HG02938 (cell line): ENCODE data around the gene MLLT11.
"Not testable (repeated sequence)": the region's sequence is repeated elsewhere in the genome, so short reads cannot be mapped to it uniquely, and the experiment has no call there.

ENCODE experiments used
- ATAC-seq: cut with Tn5 transposase; IDR thresholded peaks from one replicate; pipeline ENCODE4 v1.9.1; 2021; ENCODE audit warnings: mild to moderate bottlenecking, moderate library complexity; ENCODE audit not compliant: unreplicated experiment

The MLLT11 gene

DNA sequence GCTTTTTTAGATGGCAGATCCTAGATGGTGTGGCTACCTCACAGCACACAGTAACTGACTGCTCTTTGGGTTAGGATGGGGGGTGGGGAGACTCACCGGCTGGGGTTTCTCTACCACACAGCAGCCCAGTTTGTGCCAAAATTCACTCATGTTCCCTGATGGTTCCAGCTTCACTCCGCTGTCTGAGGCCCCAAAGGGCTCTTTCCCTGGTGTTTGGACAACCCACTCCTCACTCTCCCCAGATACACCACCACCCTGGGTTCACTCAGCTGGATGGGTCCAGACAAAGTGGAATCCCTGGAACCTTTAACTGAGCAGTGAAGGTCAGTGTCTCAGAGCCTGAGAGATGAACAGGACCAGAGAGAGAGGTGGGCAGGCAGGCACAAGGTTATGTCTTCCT lies 4.6 kb upstream of the MLLT11 start:
- no peak for ATAC-seq

DNA sequence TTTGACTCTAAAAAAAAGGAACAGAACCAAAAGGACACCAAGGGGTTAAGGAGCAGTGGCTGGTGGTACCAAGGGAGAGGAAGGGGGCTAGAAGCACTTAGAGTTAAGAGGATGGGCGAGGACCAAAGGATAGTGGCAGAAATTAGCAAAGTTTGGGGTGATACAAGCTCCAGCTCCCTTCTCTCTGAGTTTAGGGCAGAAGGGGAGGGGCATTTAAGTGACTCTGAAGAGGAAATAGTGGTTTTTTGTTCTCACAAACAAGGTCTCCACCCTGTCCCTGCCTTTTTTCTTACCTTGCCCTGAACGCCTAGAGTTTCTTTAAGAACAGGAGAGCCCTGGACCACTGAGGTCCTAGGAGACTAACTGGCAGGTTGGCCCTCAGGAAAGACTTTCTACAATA lies 4.0 kb upstream of the MLLT11 start:
- no peak for ATAC-seq

DNA sequence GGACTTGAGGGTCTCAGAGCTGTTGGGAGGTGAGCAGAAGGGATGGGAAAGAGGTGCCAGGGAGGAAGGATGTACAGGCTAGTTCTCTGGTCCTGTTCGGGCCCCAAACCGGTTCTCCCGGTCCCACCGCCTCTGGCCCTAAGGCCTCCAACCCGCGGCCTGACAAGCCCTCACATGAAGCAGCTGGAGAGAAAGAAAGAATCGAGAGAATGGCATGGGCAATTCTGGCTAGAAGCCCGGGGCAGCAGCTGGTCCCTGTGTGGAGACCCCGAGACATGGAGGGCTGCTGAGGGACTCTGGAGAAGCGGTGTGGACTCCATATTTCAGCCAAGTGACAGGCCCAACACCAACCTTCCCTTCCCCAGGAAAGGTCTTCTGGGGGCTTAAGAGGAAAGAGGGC lies 1.5 kb upstream of the MLLT11 start:
- ATAC-seq, result no peak

DNA sequence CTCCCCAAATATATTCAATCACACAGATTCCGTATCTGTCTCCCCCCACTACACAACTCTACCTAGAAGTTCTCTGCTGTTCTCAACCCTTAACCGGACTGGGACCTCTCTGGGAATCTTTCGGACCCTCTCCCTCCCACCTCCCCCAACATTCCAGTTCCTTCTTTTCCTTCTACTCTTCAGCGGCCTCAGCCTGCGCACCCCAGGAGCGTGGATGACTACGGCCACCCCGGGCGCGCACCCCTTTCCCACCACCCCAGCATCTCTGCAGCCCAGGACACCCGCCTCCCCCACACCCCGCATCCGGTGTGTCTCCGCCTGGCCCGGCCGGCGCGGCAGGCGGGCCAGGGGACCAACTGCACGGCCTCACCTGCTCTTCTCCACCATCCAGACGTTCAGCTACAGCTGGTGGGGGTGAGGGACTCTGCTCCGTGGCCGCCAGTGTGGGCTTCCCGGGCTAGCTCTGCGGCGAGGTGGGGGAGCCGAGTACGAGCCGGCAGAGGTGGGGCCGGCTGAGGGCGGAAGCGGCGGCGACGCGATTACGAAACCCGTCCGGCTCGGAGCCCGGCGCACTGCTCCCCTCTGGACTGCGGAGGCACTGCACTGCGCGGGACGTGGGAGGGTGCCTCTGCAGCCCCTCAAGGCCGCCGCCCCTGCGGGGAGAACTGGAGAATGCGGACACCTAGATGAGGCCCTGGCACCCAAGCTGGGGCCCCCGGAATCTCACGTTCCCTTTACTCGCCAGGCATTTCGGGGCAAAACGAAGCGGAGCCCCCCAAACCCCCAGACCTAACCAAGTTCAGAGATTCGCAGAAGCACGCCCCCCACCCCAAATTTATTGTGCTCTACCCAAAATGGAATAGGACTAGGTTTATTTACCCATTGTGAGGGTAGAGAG lies 839 bp upstream of the MLLT11 start, which contains the start of gene CDC42SE1:
Gene CDC42SE1, minus strand, starts transcription at position 514 of the 898 bp plus-strand sequence. CDS start 3,892 bp downstream, outside the sequence.
- ATAC-seq, result peak; percentile 72

DNA sequence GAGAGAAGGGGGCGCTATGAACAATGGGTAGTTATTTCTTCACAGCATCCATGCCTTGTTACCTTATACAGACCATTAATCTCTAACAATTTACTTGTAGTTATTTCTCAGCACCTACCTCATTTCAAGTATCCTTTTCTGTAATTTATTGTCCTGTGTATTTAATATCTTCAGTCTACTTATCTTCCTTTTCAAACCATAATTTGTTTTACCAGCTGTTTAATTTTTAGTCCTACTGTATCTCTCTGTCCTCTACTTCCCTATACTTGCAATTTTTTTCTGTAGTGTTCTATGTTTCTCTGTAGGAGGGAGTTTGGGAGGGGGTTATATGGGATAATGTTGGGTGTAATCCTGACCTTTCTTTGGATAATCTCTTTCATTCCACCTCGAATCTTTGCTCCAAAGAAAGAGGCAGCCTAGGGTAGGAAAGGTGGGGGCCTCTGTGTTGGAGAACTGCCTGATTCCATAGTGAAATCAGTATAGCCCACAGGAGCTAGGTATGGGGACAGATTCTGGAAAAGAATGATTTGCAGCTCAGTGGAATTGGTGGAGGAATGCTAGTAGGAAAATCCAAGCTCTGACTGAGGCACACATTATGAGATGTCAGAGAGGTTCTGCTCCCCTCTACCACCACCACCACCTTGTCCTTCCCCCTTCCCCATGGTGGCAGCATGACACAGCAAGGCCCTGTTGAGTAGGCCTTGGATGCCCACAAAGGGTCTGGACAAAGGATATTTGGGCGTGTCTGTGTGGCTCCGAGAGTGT lies 642 bp downstream of the MLLT11 start:
- ATAC-seq, result no peak

DNA sequence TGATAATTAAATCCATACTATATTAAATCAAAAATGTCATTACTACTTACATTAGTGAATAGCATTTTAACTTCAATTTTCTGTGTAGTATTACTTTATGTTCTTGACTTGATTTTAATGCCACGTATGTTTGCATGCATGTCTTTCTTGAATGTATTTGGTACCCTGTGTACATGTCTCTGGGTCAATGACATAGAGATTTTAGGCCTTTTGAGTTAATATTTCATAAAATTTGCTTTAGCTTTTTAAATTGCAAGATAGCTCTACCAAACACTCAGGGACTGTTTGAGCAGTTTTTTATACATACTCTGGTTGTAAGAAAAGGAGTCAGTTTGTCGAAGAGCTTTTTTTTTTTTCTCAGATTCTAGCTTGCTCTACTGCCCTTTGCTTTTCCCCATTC lies 1.5 kb downstream of the MLLT11 start:
- no peak for ATAC-seq

DNA sequence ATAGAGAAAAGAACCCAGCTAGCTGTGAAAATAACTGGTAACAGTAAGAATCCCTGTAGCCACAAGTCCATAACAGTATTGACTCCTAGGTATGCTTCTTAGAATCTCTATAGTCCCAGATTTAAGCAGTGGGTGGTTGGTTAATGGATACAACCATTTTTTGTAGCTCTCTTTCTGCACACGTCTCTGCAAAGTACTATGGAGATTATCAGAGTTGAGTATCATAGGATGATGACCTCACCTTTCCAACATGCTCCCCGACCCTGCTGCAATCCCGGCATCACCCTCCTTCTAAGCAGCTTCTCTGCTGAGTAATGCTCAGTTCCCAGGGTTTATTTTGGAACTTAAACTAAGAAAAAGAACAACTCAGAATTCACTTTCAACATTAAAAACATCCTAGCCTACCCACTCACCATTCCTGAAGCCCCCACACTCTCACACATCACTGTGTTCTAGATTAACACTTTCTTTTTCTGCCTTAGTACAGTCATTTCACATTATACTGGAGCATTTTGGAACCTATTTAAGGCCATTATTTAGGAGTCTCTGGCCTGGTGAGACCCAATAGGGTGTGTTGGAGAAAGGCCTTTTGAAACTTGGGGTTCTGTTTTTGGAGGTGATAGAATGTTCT lies 2.7 kb downstream of the MLLT11 start:
- no peak for ATAC-seq

DNA sequence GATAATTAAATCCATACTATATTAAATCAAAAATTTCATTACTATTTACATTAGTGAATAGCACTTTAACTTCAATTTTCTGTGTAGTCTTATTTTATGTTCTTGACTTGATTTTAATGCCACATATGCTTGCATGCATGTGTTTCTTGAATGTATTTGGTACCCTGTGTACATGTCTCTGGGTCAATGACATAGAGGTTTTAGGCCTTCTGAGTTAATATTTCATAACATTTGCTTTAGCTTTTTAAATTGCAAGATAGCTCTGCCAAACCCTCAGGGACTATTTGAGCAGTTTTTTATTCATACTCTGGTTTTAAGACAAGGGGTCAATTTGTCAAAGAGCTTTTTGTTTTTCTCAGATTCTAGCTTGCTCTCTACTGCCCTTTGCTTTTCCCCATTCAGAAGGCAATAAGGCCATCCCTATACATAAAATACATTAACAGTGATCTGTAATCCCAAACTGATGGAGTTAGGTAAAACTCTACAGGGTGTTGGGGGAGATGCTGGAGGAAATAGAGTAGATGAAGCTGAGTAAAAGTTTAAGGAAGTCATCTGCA lies 5.0 kb downstream of the MLLT11 start:
- no peak for ATAC-seq

DNA sequence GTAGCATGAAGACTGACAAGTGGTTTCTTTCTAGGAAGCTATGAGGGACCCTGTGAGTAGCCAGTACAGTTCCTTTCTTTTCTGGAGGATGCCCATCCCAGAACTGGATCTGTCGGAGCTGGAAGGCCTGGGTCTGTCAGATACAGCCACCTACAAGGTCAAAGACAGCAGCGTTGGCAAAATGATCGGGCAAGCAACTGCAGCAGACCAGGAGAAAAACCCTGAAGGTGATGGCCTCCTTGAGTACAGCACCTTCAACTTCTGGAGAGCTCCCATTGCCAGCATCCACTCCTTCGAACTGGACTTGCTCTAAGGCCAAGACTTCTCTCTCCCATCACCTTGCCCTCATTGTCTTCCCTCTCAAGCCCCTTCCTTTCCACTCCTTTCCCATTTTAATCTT lies 7.0 kb downstream of the MLLT11 start:
- ATAC-seq, result no peak

DNA sequence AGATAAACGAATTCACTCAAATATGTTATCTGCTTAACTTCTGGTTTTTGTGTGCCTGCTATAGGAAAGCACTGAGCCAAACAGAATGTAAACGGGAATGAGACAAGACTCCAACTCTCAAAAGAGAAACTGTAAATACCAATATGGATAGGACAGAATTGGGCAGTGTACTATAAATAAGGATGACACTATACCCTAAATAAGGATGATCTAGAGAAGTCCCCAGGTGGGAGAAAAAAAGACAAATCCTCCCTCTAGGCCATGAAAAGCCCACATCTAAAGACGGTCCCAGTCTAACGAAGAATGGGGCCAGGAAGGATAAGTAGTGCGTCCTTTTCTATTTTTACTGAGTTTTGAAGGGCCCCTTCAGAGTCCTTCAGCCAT lies 8.9 kb downstream of the MLLT11 start:
- no peak for ATAC-seq

DNA sequence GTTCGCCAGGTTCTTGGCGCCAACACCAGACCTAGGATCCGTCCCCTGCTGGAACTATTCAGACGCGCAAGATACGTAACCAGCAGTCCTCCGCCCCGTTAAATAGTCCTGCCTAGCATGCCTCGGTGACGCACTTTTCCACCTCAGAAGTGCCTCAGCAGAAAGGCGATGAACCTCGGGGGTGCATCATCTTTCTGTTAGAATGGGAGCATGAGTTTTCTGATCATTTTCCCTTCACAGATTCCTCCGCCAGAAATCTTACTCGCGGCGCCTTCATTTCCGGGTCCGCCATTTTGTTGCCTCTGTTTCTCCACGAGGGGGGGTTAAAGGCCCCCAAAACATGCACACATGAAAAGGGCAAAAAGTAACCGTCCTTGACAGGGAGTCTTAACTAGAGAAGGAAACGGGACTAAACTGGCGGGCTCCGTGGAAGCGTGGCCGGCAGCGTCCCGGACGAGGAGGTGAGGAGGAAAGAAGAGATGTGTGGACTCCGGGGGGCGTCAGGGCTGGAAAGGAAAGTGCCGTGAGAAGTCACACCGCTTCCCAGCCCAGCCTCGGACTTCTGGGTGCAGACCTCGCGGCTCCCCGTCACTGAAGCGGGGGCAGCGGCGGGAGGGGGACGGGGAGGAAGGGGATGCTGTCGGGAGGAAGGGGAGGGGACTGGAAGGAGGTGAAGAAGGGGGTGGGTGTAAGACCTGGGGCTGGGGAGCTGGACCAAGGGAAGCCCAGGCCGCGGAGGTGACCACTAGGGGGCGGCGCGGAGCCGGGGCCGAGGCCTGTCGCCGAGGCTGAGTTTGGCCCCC lies 10.5 kb downstream of the MLLT11 start, which contains the start of gene GABPB2:
Gene GABPB2, plus strand, starts transcription at position 288 of the 803 bp plus-strand sequence. CDS start 17,429 bp downstream, outside the sequence.
- peak; percentile 58 for ATAC-seq

DNA sequence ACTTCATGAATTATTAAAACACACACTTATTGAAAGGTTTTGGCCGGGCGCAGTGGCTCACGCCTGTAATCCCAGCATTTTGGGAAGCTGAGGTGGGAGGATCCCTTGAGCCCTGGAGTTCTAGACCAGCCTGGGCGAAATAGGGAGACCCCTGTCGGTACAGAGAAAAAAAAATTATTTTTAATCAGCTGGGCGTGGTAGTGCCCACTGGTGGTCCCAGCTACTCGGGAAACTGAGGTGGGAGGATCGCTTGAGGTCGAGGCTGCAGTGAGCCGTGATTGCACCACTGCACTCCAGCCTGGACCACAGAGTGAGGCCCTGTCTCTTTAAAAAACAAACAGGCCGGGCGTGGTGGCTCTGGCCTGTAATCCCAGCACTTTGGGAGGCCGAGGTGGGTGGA lies 12.0 kb downstream of the MLLT11 start:
- no peak for ATAC-seq

DNA sequence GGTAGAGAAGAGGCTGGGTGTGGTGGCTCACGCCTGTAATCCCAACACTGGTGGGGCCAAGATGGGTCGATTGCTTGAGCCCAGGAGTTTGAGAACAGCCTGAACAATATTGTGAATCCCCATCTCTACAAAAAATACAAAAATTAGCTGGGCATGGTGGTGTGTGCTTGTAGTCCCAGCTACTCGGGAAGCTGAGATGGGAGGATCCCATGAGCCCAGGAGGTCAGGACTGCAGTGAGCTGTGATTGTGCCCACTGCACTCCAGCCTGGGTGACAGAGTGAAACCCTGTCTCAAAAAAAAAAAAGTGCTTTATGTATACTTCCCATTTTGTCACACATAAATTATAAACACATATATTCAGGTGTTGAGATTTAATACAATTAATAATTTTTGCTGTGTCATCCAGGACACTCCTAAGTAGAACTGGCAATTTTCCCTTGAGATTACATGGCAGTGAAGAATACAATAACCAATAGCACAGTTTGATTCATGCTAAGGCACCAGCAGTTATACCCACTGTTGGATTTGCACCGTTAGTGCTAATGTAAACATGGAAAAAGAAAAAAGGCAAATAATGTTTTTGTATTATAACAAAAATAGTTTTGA lies 25.9 kb downstream of the MLLT11 start:
- no peak for ATAC-seq

DNA sequence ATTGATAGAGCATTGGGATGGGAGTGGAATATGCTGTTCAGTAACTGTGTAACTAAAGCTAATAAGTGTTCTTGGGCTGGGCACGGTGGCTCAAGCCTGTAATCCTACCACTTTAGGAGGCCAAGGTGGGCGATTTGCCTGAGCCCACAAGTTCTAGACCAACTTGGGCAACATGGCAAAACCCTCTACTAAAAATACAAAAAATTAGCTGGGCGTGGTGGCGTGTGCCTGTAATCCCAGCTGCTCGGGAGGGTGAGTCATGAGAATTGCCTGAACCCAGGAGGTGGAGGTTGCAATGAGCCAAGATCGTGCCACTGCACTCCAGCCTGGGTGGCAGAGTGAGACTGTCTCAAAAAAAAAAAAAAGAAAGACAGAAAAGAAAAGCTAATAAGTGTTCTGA lies 37.2 kb downstream of the MLLT11 start:
- not testable (repeated sequence) for ATAC-seq

DNA sequence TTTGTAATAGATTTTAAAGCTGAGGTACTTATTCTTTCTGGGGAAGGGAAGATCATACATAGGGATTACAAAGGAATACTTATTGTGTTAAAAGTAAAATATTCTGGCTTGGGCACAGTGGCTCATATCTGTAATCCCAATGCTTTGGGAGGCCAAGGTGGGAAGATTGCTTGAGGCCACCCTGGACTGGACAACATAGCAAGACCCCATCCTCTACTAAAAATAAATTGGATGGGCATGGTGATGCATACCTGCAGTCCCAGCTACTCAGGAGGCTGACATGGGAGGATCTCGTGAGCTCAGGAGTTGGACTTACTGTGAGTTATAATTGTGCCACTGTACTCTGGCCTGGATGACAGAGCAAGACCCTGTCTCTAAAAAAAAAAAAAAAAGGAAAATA lies 37.9 kb downstream of the MLLT11 start:
- no peak for ATAC-seq

DNA sequence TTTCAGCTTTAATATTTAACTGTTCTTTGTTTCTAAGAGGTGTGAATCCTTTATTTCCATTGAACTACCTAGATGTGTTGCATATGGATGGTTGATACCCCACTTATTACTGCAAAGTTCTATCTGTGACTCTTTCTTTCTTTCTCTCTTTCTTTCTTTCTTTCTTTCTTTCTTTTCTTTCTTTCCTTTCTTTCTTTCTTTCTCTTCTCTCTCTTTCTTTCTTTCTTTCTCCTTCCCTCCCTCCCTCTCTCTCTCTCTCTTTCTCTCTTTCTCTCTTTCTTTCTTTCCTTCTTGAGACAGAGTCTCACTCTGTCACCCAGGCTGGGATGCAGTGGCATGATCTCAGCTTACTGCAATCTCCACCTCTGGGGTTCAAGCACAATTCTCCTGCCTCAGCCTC lies 44.4 kb downstream of the MLLT11 start:
- no peak for ATAC-seq

DNA sequence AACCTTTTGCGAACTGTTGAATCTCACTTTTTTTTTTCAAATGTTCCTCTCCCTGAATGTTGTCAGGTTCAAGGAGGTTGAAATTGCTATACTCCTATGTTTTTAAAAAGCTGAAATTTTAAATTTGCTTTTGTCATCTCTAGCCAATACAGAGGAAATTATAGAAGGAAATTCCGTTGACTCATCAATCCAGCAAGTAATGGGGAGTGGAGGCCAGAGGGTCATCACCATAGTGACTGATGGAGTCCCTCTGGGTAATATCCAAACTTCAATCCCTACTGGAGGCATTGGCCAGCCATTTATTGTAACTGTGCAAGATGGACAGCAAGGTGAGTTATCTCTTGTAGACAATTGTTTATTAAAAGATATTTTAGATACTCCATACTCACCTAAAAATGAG lies 46.7 kb downstream of the MLLT11 start:
- no peak for ATAC-seq

DNA sequence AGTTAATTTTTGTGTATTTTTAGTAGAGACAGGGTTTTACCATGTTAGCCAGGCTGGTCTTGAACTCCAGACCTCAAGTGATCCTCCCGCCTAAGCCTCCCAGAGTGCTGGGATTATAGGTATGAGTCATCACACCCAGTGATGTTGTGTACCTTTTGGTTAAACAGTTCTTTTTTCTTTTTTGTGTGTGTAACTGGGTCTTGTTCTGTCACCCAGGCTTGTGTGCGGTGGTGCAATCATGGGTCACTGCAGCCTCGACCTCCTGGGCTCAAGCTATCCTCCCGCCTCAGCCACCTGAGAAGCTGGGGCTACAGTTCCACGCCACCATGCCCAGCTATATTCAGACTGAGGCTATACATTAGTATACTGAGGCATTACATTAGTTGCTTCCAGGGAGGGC lies 48.1 kb downstream of the MLLT11 start:
- ATAC-seq, result no peak

DNA sequence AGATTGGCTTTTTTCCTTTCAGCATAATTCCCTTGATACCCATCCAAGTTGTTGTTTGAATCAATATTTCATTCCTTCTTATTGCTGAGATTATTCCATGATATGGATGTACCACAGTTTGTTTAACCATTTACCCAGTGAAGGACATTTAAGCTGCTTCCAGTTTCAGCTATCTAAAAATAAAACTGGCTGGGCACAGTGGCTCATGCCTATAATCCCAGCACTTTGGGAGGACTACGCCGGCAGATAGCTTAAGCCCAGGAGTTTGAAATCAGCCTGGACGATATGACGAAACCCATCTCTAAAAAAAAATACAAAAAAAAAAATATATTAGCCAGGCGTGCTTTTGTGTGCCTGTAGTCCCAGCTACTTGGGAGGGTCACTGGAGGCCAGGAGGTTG lies 53.7 kb downstream of the MLLT11 start:
- no peak for ATAC-seq
